GM12872 (cell line): Measurements from ENCODE around the gene INPP5D.

Experiments used
- CTCF ChIP-seq: IDR thresholded peaks from 3 replicates; pipeline ENCODE4 v1.5.1; 2011; ENCODE audit warnings: low read depth, mild to moderate bottlenecking, low read length, moderate library complexity; ENCODE audit not compliant: insufficient read depth

The INPP5D gene

GRCh38 chr2:233185963-233186362 is 125.8 kb downstream of the INPP5D start:
- TF ChIP-seq CTCF: no peak

- TF ChIP-seq CTCF: no peak
Observed at GRCh38 chr2:233186851-233187250, 126.7 kb downstream of the INPP5D start.

- TF ChIP-seq CTCF: no peak
Observed at GRCh38 chr2:233189025-233189424, 128.9 kb downstream of the INPP5D start.

GRCh38 chr2:233193738-233194137 is 133.6 kb downstream of the INPP5D start:
- no peak for TF ChIP-seq CTCF

GRCh38 chr2:233195027-233195426 is 134.9 kb downstream of the INPP5D start:
- no peak for TF ChIP-seq CTCF

- TF ChIP-seq CTCF: no peak
Observed at GRCh38 chr2:233197022-233197421, 136.9 kb downstream of the INPP5D start.

GRCh38 chr2:233198026-233198425 is 137.9 kb downstream of the INPP5D start:
- TF ChIP-seq CTCF: no peak

GRCh38 chr2:233199870-233200269 is 139.7 kb downstream of the INPP5D start:
- no peak for TF ChIP-seq CTCF
